Measurements from ENCODE around the gene RBM42. TPM values are rescaled to one million over a fixed set of nuclear protein-coding genes. Genes with fewer than 3 reads are reported as not detected.

RBM42 gene
- total RNA-seq, 8 experiments from 2014 or later: 33.4 to 71.7 (median 51.1) TPM

GRCh38 chr19:35608251-35608650, 20.6 kb upstream of the RBM42 start:
- Histone ChIP-seq H3K4me1 (replicated peaks in 1 of 2) (peaks cover 2% of the 10 kb centered on the region in 2 donors), H3K4me3 (no peak overlapping the region), H3K27ac (no peak overlapping the region)
- 0 to 100% (median 51%) methylated on average over 1 to 2 of the region's 2 CpGs; no CpG with 5 or more reads in 5 of the 10 experiments for WGBS, 10 experiments
- in situ Hi-C loops (cut with MboI; ENCODE audit: low pct_unique_long_range_greater_than_20kb in 2 of 9, low sequenced_read_pairs in 9 of 9, unreplicated experiment in 9 of 9): no loop called here
- ATAC-seq (replicated peaks in 6 of 8): no peak

- ATAC-seq (replicated peaks in 6 of 8): no peak
- WGBS, 10 experiments: 0 to 75% (median 53%) methylated on average over 1 to 3 of the region's 6 CpGs; no CpG with 5 or more reads in 5 of the 10 experiments
- Histone ChIP-seq H3K4me1 (replicated peaks in 1 of 2) (peaks cover 2 to 5% of the 10 kb centered on the region in 2 donors), H3K27ac (no peak overlapping the region), H3K4me3 (no peak overlapping the region)
- in situ Hi-C loops (cut with MboI; ENCODE audit: low pct_unique_long_range_greater_than_20kb in 2 of 9, low sequenced_read_pairs in 9 of 9, unreplicated experiment in 9 of 9): no loop called here
These were observed 18.9 kb upstream of the RBM42 start for GRCh38 chr19:35609851-35610353.

GRCh38 chr19:35612224-35612558, 16.6 kb upstream of the RBM42 start:
- peak overlapping the region; percentile 69 to 99 (median 77) for H3K4me3 ChIP-seq
- peaks cover 2 to 5% of the 10 kb centered on the region in 2 donors for H3K4me1 ChIP-seq (replicated peaks in 1 of 2)
- no peak overlapping the region for H3K27ac ChIP-seq
- ATAC-seq (replicated peaks in 6 of 8): peak in 1 of 8 experiments; percentile 9
- WGBS, 10 experiments: 0 to 62% (median 6%) methylated on average over 1 to 6 of the region's 9 CpGs; no CpG with 5 or more reads in 4 of the 10 experiments
- in situ Hi-C loops (cut with MboI; ENCODE audit: low pct_unique_long_range_greater_than_20kb in 2 of 9, low sequenced_read_pairs in 9 of 9, unreplicated experiment in 9 of 9): no loop called here

GRCh38 chr19:35612559-35613321, 16.1 kb upstream of the RBM42 start, which contains the start of gene HAUS5:
TSS of gene HAUS5 (plus strand) at chr19:35612735. CDS start at chr19:35612795, 60 bp downstream.
- ATAC-seq (replicated peaks in 6 of 8): peak; percentile 96 to 100 (median 99)
- 0 to 10% (median 0%) methylated on average over 1 to 14 of the region's 47 CpGs; no CpG with 5 or more reads in 3 of the 10 experiments for WGBS, 10 experiments
- H3K27ac ChIP-seq: peak within 1 kb of the TSS in 1 of 2 donors; percentile 57
- in situ Hi-C loops (cut with MboI; ENCODE audit: low pct_unique_long_range_greater_than_20kb in 2 of 9, low sequenced_read_pairs in 9 of 9, unreplicated experiment in 9 of 9): no loop called here
- H3K4me1 ChIP-seq (replicated peaks in 1 of 2): peaks cover 2 to 5% of the 10 kb centered on the region in 2 donors
- peak within 1 kb of the TSS; percentile 69 to 99 (median 77) for H3K4me3 ChIP-seq

- WGBS, 10 experiments: 67 to 80% methylated on average over 1 of the region's 1 CpG; no CpG with 5 or more reads in 8 of the 10 experiments
- Histone ChIP-seq H3K27ac (no peak overlapping the region), H3K4me3 (peak overlapping the region in 1 of 5 donors; percentile 85), H3K4me1 (replicated peaks in 1 of 2) (peaks cover 2 to 5% of the 10 kb centered on the region in 2 donors)
- ATAC-seq (replicated peaks in 6 of 8): no peak
- in situ Hi-C loops (cut with MboI; ENCODE audit: low pct_unique_long_range_greater_than_20kb in 2 of 9, low sequenced_read_pairs in 9 of 9, unreplicated experiment in 9 of 9): no loop called here
These were observed 15.3 kb upstream of the RBM42 start for GRCh38 chr19:35613574-35613973.

GRCh38 chr19:35615036-35615435, 13.8 kb upstream of the RBM42 start:
- ATAC-seq (replicated peaks in 6 of 8): no peak
- peaks cover 2 to 5% of the 10 kb centered on the region in 2 donors for H3K4me1 ChIP-seq (replicated peaks in 1 of 2)
- 85 to 100% (median 92%) methylated on average over 1 to 6 of the region's 17 CpGs; no CpG with 5 or more reads in 5 of the 10 experiments for WGBS, 10 experiments

GRCh38 chr19:35618857-35619256, 10.0 kb upstream of the RBM42 start:
- Histone ChIP-seq H3K4me3 (no peak overlapping the region), H3K27ac (no peak overlapping the region), H3K4me1 (replicated peaks in 1 of 2) (no peaks in the 10 kb centered on the region)
- in situ Hi-C loops (cut with MboI; ENCODE audit: low pct_unique_long_range_greater_than_20kb in 2 of 9, low sequenced_read_pairs in 9 of 9, unreplicated experiment in 9 of 9): no loop called here
- 38 to 100% (median 40%) methylated on average over 1 to 3 of the region's 7 CpGs; no CpG with 5 or more reads in 7 of the 10 experiments for whole genome bisulfite sequencing, 10 experiments
- ATAC-seq (replicated peaks in 6 of 8): no peak

More at GRCh38 chr19:35615036-35615435, 13.8 kb upstream of the RBM42 start:
- in situ Hi-C loops (cut with MboI; ENCODE audit: low pct_unique_long_range_greater_than_20kb in 2 of 9, low sequenced_read_pairs in 9 of 9, unreplicated experiment in 9 of 9): no loop called here
- Histone ChIP-seq H3K27ac (no peak overlapping the region), H3K4me3 (no peak overlapping the region)

GRCh38 chr19:35619290-35619923, 9.4 kb upstream of the RBM42 start:
- Histone ChIP-seq H3K4me1 (replicated peaks in 1 of 2) (no peaks in the 10 kb centered on the region), H3K27ac (no peak overlapping the region), H3K4me3 (no peak overlapping the region)
- peak in 1 of 8 experiments; percentile 14 for ATAC-seq (replicated peaks in 6 of 8)
- in situ Hi-C loops (cut with MboI; ENCODE audit: low pct_unique_long_range_greater_than_20kb in 2 of 9, low sequenced_read_pairs in 9 of 9, unreplicated experiment in 9 of 9): no loop called here
- WGBS, 10 experiments: 100% methylated on average over 1 of the region's 12 CpGs; no CpG with 5 or more reads in 8 of the 10 experiments

GRCh38 chr19:35620001-35620400, 8.8 kb upstream of the RBM42 start:
- no peaks in the 10 kb centered on the region for H3K4me1 ChIP-seq (replicated peaks in 1 of 2)
- no peak overlapping the region for H3K27ac ChIP-seq
- in situ Hi-C loops (cut with MboI; ENCODE audit: low pct_unique_long_range_greater_than_20kb in 2 of 9, low sequenced_read_pairs in 9 of 9, unreplicated experiment in 9 of 9): no loop called here
- ATAC-seq (replicated peaks in 6 of 8): no peak
- H3K4me3 ChIP-seq: no peak overlapping the region
- 95 to 100% methylated on average over 1 to 5 of the region's 17 CpGs; no CpG with 5 or more reads in 8 of the 10 experiments for WGBS, 10 experiments

- Histone ChIP-seq H3K4me3 (no peak overlapping the region), H3K4me1 (replicated peaks in 1 of 2) (no peaks in the 10 kb centered on the region), H3K27ac (no peak overlapping the region)
- in situ Hi-C loops (cut with MboI; ENCODE audit: low pct_unique_long_range_greater_than_20kb in 2 of 9, low sequenced_read_pairs in 9 of 9, unreplicated experiment in 9 of 9): no loop called here
- ATAC-seq (replicated peaks in 6 of 8): no peak
- 60 to 100% (median 88%) methylated on average over 2 to 4 of the region's 9 CpGs; no CpG with 5 or more reads in 6 of the 10 experiments for WGBS, 10 experiments
These were observed 7.1 kb upstream of the RBM42 start for GRCh38 chr19:35621708-35622107.

- no peak for ATAC-seq (replicated peaks in 6 of 8)
- 78 to 93% methylated on average over 4 to 8 of the region's 13 CpGs; no CpG with 5 or more reads in 8 of the 10 experiments for WGBS, 10 experiments
- peaks cover 0 to 2% of the 10 kb centered on the region in 2 donors for H3K4me1 ChIP-seq (replicated peaks in 1 of 2)
- H3K4me3 ChIP-seq: no peak overlapping the region
- in situ Hi-C loops (cut with MboI; ENCODE audit: low pct_unique_long_range_greater_than_20kb in 2 of 9, low sequenced_read_pairs in 9 of 9, unreplicated experiment in 9 of 9): no loop called here
- H3K27ac ChIP-seq: no peak overlapping the region
These were observed 6.1 kb upstream of the RBM42 start for GRCh38 chr19:35622750-35623149.

GRCh38 chr19:35623327-35624010, 5.4 kb upstream of the RBM42 start:
- WGBS, 10 experiments: 77 to 100% (median 91%) methylated on average over 1 to 6 of the region's 6 CpGs; no CpG with 5 or more reads in 1 of the 10 experiments
- no peak for ATAC-seq (replicated peaks in 6 of 8)
- in situ Hi-C loops (cut with MboI; ENCODE audit: low pct_unique_long_range_greater_than_20kb in 2 of 9, low sequenced_read_pairs in 9 of 9, unreplicated experiment in 9 of 9): no loop called here

GRCh38 chr19:35628264-35628564, 622 bp upstream of the RBM42 start:
- Histone ChIP-seq H3K4me3 (peak overlapping the region; percentile 86 to 96 (median 91)), H3K4me1 (replicated peaks in 1 of 2) (peaks cover 6 to 10% of the 10 kb centered on the region in 2 donors), H3K27ac (peak overlapping the region in 1 of 2 donors; percentile 27)
- in situ Hi-C loops (cut with MboI; ENCODE audit: low pct_unique_long_range_greater_than_20kb in 2 of 9, low sequenced_read_pairs in 9 of 9, unreplicated experiment in 9 of 9): no loop called here
- ATAC-seq (replicated peaks in 6 of 8): no peak
- 0 to 38% (median 15%) methylated on average over 1 to 9 of the region's 9 CpGs; no CpG with 5 or more reads in 2 of the 10 experiments for WGBS, 10 experiments

More at GRCh38 chr19:35623327-35624010, 5.4 kb upstream of the RBM42 start:
- Histone ChIP-seq H3K4me3 (no peak overlapping the region), H3K27ac (no peak overlapping the region), H3K4me1 (replicated peaks in 1 of 2) (peaks cover 0 to 6% of the 10 kb centered on the region in 2 donors)
